ENCODE results near the gene HHAT.

Gene HHAT

GRCh38 chr1:210328032-210328745 is 513 bp upstream of the HHAT start:
- H3K4me3 ChIP-seq (ENCODE audit: low read length, poor library complexity, severe bottlenecking) = peak overlapping the region; percentile 76
- no peaks in the 10 kb centered on the region for H3K9me3 ChIP-seq (ENCODE audit: insufficient read depth, low read depth, low read length)
- H3K79me2 ChIP-seq (ENCODE audit: insufficient read depth, low read length) = no peaks in the 10 kb centered on the region
- H3K9me2 ChIP-seq (replicated peaks; ENCODE audit: low read depth, low read length) = no peaks in the 10 kb centered on the region
- H3F3A ChIP-seq (ENCODE audit: low read depth) = no peaks in the 10 kb centered on the region
- H3K9ac ChIP-seq (ENCODE audit: low read depth, low read length, poor library complexity, severe bottlenecking) = peak overlapping the region; percentile 84
- H3K4me1 ChIP-seq (ENCODE audit: insufficient read depth, low read length, poor library complexity, severe bottlenecking) = peaks cover 38% of the 10 kb centered on the region
- no peak for TF ChIP-seq CTCF (conservative IDR thresholded peaks at IDR 0.05; ENCODE audit: low read length)
- peak overlapping the region; percentile 97 for H2AFZ ChIP-seq (ENCODE audit: low read length)
- H3K4me2 ChIP-seq (ENCODE audit: low read depth, low read length, poor library complexity, severe bottlenecking) = peak overlapping the region; percentile 94
- H3K36me3 ChIP-seq (ENCODE audit: insufficient read depth, low read length) = no peaks in the 10 kb centered on the region
- no peaks in the 10 kb centered on the region for H4K20me1 ChIP-seq (ENCODE audit: insufficient read depth, low read length, poor library complexity, severe bottlenecking)
- H3K27me3 ChIP-seq (ENCODE audit: insufficient read depth, low read length, poor library complexity, severe bottlenecking) = no peaks in the 10 kb centered on the region

- H3K9ac ChIP-seq (ENCODE audit: low read depth, low read length, poor library complexity, severe bottlenecking) = peak overlapping the region; percentile 84
- peaks cover 38% of the 10 kb centered on the region for H3K4me1 ChIP-seq (ENCODE audit: insufficient read depth, low read length, poor library complexity, severe bottlenecking)
These were observed 1.7 kb downstream of the HHAT start for GRCh38 chr1:210330279-210330866.

GRCh38 chr1:210332233-210332632 is 3.5 kb downstream of the HHAT start:
- no peaks in the 10 kb centered on the region for H3K9me3 ChIP-seq (ENCODE audit: insufficient read depth, low read depth, low read length)
- no peaks in the 10 kb centered on the region for H3F3A ChIP-seq (ENCODE audit: low read depth)
- no peaks in the 10 kb centered on the region for H4K20me1 ChIP-seq (ENCODE audit: insufficient read depth, low read length, poor library complexity, severe bottlenecking)
- H3K9ac ChIP-seq (ENCODE audit: low read depth, low read length, poor library complexity, severe bottlenecking) = no peak overlapping the region
- H3K9me2 ChIP-seq (replicated peaks; ENCODE audit: low read depth, low read length) = no peaks in the 10 kb centered on the region
- H3K27me3 ChIP-seq (ENCODE audit: insufficient read depth, low read length, poor library complexity, severe bottlenecking) = no peaks in the 10 kb centered on the region
- H3K4me1 ChIP-seq (ENCODE audit: insufficient read depth, low read length, poor library complexity, severe bottlenecking) = peaks cover 38% of the 10 kb centered on the region
- H3K4me2 ChIP-seq (ENCODE audit: low read depth, low read length, poor library complexity, severe bottlenecking) = peak overlapping the region; percentile 45
- H3K36me3 ChIP-seq (ENCODE audit: insufficient read depth, low read length) = no peaks in the 10 kb centered on the region
- H3K79me2 ChIP-seq (ENCODE audit: insufficient read depth, low read length) = no peaks in the 10 kb centered on the region
- H2AFZ ChIP-seq (ENCODE audit: low read length) = no peak overlapping the region
- TF ChIP-seq CTCF (conservative IDR thresholded peaks at IDR 0.05; ENCODE audit: low read length) = no peak
- TF ChIP-seq EZH2phosphoT487 (IDR thresholded peaks at IDR 0.05; ENCODE audit: borderline replicate concordance) = no peak
- no peak overlapping the region for H3K4me3 ChIP-seq (ENCODE audit: low read length, poor library complexity, severe bottlenecking)

More at GRCh38 chr1:210330279-210330866, 1.7 kb downstream of the HHAT start:
- Histone ChIP-seq H3K4me3 (ENCODE audit: low read length, poor library complexity, severe bottlenecking) (peak overlapping the region; percentile 76), H3F3A (ENCODE audit: low read depth) (no peaks in the 10 kb centered on the region), H3K9me3 (ENCODE audit: insufficient read depth, low read depth, low read length) (no peaks in the 10 kb centered on the region), H3K9me2 (replicated peaks; ENCODE audit: low read depth, low read length) (no peaks in the 10 kb centered on the region), H3K36me3 (ENCODE audit: insufficient read depth, low read length) (no peaks in the 10 kb centered on the region), H4K20me1 (ENCODE audit: insufficient read depth, low read length, poor library complexity, severe bottlenecking) (no peaks in the 10 kb centered on the region), H2AFZ (ENCODE audit: low read length) (no peak overlapping the region), H3K4me2 (ENCODE audit: low read depth, low read length, poor library complexity, severe bottlenecking) (peak overlapping the region; percentile 94), H3K27me3 (ENCODE audit: insufficient read depth, low read length, poor library complexity, severe bottlenecking) (no peaks in the 10 kb centered on the region), H3K79me2 (ENCODE audit: insufficient read depth, low read length) (no peaks in the 10 kb centered on the region)
- no peak for TF ChIP-seq CTCF (conservative IDR thresholded peaks at IDR 0.05; ENCODE audit: low read length)
- no peak for TF ChIP-seq EZH2phosphoT487 (IDR thresholded peaks at IDR 0.05; ENCODE audit: borderline replicate concordance)

Measured in Loucy (cell line).